GM21825 (cell line): ENCODE measurements around the gene ACADVL.

ENCODE experiments used
- ATAC-seq: cut with Tn5 transposase; IDR thresholded peaks from one replicate; pipeline ENCODE4 v1.9.1; 2021; ENCODE audit warnings: mild to moderate bottlenecking, moderate library complexity; ENCODE audit not compliant: unreplicated experiment

ACADVL gene

DNA sequence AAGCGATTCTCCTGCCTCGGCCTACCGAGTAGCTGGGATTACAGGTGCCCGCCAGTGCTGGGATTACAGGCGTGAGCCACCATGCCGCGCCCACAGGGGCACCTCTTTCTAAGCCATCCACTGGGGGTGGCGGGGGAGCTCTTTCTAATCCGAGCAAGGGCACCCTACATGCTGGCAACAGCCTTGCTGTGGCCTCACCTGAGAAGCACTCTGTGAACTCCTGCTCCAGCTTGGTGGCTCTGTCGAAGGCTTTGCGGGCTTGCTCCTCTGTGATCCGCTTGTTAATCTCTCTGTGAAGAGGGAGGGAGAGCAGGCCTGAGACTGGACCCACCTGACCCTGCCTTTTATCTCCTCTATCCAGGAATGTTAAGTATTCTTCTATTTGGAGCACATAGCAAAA lies 28.7 kb upstream of the ACADVL start:
- ATAC-seq = no peak

DNA sequence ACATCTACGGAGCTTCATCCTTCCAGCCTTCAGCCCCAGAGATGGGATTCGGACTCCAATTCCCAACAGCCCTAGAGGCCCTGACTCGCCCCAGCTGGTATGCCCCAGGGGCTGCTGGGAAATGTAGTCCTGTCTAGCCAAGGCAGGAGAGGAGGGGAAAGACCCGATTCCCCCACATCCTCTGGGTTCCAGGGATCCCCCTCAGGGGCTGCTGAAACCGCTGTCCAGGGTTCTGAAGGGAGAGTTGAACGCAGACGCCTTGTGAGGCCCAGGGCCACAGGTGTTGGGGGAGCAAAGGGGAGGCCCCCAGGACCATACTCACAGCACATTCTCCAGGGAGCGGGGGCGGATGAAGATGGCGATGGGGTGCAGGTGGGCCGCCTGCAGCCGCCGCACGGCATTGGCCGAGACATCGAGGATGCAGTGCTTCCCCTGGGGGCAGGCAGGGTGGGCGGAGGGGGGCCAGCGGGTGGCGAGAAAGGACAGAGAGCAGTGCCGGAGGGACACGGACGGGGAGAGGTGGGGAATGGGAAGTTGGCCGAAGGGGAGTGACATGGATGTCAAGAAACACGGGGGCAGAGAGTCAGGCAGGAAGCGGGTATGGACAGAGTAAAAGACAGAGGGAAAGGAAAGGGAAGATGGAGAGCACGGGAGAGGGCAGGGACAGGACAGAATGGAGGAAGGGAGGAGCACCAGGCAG lies 28.0 kb upstream of the ACADVL start:
- no peak for ATAC-seq

DNA sequence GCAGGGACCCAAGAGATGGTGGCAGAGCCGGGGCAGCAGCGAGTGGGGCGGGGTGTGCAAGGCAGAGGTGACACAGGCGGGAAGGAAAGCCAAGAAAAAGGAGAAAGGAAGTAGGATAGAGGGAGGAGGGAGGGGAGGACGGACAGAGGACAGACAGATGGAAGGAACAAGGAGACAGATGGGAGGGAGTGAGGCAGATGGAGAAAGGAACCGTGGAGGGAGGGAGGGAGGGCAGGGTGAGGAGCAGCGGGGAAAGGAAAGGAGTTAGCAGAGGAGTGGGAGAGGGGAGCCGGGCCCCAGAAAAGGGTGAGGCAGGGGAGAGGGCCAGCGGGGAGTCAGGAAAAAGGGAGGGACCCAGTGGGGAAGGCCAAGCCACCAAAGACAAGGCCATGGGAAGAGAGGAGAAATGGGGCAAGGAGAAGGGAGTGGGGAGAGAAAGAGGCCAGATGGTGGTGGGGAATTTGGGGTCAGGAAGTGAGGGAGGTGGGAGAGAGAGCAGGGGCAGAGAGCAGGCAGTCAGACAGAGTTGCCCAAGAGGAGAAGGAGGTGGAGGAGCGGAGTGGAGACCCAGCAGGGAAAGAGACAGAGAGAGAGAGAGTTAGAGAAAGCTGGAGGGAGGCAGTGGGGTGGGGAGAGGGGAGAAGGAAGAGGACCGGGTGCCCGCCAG lies 27.3 kb upstream of the ACADVL start:
- no peak for ATAC-seq

DNA sequence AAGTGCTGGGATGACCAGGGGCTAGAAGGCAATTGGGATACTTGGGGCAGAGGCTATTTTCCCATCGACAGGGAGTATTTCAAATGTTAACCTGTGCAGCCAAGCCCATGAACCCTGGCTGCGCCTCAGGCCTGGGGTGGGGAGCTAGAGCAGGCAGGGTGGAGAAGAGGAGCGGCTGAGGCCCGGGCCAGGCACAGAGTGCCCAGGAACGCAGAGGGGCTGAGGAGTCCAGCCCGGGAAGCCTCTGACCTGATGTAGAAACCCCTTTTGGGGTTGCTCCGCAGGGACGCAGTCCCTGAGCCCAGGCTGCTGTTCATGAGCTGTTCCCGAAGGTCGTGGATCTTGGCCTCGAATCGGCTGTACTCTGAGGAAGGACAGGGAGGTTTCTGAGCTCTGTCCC lies 23.8 kb upstream of the ACADVL start:
- no peak for ATAC-seq

DNA sequence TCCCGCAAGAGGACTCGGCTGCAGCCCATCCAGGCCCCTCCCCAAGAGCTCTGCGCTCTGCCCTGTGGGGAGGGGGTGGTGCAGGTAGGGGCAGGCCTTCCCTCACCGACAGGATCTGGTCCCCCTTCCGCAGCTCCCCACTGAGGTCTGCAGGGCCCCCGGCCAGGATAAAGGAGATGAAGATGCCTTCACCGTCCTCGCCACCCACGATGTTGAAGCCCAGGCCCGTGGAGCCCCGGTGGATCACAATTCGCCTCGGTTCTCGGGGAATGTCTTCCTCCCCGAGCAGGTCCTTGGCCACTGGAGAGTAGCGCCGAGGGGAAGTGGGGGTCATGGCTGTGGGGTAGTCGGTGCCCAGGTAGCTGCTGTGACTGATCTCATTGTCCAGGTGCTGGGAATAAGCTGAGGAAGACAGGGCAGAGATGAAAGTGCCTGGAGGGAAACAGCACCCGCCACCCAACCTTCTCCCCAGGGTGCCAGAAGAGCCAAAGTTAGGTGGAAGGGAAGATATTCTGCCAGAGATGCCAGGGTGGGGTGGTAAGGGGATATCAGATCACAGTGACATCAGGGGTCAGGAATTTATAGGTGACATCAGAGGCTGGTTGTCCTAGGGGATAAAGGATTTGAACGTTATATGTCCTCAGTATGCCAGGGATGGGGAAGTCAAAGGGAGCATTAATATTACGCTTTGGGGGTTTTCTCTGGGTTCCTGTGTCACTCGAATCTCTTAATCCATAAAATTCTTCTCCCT lies 22.9 kb upstream of the ACADVL start:
- no peak for ATAC-seq

DNA sequence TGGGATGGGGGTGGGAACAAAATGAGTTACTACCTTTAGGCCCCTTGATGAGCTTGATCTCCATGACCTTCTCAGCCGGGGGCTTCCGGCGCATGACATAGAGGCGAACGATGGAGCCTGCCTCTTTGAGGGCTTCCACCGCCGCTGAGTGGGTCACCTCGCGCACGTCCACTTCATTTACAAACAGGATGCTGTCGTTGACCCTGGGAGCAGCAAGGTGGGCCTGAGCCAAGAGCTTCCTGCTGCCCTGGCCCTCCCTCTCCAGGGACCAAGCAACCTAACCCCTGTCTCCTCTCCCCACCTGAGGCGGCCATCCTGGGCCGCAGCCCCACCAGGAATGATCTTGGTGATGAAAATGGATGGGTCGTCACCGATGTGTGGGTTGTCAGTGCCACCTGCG lies 16.3 kb upstream of the ACADVL start:
- ATAC-seq = no peak

DNA sequence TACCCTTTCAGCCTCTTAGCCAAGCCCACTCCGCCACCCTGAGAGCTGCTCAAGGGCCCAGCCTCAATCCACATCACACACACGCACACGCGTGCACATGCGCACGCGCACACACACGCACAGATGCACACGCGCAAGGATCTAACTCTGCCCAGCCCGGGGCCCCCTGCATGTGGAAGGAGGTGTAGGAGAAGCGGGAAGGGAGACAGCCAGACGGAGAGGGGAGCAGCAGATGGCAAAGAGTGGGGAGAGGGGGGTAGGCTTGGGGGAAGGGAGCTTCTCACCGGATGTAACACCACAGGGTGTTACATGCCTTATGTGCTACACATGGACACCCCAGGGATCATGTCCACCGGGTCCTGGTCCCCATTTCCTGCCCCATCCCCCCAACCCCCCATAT lies 15.4 kb upstream of the ACADVL start:
- no peak for ATAC-seq

DNA sequence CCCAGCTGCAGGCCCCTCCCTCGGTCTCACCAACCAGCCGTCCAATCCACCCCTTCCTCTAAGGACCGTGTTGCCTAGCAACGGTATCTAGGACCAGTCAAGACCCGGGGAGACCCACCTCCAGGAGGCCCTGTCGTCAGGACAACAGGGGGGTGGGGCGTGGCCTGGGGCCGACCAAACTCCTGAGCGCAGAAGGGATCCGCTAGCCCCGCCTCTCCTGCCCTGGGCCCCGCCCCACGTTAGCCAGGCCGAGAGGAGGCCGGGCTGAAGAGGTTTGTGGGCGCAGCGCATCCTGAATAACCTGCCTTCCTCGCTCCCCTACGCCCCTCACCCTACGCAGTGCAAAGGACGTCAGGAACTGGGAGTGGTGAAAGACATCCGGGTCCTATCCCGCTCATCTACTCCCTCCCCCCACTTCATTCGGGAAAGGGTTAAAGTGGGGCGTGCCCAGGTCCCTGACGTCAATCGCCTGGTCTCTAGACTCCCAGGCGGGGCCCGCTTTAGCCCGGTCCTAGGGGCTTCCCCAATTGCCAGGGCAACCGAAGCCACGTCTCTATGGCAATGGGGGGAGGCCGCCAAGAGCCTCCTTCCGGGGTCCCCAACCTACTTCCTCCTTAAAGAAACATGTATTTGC lies 14.8 kb upstream of the ACADVL start:
- peak; percentile 75 for ATAC-seq

DNA sequence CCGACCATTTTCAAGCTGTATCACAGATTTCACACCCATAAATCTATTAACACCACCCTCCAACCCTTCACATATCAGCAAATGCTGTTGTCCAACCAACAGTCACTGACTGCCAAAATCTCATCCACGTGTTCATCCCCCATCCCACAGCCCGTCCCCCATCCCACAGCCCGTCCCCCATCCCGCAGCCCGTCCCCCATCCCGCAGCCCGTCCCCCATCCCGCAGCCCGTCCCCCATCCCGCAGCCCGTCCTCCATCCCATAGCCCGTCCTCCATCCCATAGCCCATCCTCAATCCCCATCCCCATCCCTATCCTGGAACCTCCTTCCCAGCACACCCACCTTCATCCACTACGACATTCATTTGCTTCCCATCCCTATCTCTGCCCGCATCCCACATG lies 14.2 kb upstream of the ACADVL start:
- ATAC-seq = no peak

DNA sequence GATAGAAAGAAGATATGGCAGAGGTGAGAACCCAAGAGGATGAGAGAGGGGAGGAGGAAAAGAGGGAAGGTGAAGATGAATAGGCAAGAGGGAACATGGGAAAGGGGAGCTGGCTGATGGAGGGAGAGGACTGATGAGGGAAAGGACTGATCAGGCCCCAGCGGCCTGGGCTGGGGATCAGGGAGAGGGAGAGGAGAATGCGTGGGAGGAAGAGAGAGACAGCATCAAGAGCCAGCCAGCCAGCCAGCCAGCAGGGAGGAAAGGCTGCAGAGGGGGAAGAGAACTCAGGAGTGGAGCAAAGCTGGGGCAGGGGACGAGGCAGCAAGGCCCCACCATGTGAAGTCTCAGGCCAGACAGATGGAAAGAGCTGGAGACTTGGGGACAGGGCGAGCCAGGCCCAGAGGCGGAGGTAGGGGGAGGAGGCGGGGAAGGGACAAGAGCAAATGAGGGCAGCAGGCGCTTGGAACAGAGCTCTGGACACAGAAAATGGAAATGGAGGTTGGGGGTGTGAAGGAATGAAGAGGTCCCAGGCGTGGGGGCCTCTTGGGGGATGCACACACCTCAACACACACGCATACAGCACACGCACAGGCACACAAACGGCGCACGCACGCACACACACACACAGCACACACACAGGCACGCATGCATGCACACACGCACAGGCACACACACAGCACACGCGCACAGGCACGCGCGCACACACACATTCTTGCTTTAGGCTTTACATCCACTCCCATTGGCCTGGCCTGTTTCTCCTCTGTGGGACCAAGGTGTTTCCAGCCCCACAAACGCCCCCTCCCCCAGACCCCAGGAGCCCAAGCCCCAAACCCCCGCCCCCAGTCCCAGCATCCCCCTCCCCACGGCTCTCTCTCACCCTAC lies 12.4 kb upstream of the ACADVL start:
- ATAC-seq = no peak

DNA sequence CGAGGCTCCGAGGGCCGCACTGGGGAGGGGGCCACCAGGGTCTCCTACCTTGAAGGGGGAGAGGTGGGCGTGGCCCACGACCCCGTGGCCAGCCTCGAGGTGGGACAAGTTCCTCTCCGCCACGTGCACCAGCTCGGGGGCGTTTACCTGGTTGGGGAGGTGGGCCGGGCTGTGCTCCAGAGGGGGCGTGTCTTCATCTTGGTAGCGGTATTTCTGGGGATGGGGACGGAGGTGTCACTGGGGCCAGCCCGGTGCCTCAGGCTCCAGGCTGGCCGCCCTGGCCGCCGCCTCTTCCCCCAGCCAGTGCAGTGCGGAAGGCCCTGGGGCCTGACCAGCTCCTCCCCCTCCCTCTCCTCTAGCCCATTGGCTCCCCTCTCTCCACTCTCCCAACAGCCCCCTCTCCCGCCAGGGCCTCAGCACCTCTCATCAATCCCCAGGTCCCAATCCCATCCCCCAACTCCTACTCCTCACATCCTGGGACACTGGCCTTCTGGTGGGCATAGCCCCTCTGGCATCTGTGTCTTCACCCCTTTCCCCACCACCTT lies 11.6 kb upstream of the ACADVL start:
- ATAC-seq = no peak

DNA sequence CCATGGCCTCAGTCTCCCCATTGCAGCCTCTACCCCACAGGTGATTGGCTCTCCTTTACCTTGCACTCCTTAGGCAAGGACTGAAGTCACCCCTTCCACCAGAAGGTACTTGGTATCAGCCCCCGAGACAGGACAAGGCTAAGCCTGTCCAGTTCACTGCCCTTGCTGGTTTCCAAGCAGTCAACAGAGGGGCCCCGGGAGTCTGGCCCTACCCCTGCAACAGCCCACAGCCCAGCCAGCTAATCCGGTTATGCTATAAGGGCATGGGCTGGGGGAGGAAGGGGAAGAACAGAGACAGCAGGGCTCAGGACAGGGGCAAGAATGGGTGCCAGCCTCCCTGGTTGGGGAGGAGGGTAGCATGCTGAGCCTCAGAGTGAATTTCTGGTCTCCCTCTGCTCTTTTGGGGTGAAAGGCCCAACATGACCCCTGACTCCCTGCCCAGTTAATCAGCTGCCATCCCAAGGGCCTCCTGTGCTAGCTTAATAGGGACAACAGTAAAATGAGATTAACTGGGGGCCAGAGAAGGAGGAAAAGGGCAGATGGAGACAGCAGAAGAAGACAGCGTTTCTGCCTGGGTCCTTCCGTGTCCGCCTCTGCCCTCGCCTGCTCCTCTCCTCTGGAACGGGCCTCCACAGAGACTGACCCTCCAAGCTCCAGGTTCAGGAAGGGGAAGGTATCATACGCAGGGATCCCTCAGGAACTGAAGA lies 10.8 kb upstream of the ACADVL start:
- no peak for ATAC-seq

DNA sequence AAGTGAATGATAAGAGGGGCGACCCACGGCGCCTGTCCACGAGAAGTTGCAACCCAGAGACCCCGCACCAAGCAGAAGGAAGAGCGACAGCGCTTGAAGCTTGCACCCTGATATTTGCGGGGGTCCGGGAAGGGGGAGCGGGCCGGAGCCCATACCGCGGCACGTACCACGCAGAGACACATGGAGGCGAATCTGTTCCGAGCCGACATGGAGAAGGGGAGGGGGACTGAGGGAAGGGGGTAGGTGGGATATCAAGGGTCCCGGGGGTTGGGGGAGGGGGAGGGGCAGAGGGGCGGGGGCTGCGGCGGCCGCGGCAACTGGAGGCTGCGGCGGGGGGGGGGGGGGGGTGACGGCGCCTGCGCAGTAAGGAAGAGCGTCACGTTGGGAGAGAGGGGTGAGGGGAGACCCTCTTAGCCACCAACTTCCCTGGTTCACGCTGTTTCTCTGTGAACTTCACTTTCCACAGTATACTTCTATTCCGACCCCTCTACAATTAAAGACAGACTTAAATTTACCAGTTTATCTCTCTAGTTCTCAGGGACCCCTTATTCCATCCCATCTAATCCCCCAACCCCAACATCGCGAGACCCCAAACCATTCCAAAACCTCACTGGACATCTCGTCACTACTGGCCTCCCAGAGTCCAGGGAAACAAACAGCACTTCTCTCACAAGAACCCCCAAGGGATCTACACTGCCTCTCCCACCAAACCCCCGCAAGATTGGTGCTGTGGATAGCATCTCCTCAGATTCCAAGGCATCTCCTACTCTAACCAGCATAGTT lies 8.1 kb upstream of the ACADVL start:
- no peak for ATAC-seq

DNA sequence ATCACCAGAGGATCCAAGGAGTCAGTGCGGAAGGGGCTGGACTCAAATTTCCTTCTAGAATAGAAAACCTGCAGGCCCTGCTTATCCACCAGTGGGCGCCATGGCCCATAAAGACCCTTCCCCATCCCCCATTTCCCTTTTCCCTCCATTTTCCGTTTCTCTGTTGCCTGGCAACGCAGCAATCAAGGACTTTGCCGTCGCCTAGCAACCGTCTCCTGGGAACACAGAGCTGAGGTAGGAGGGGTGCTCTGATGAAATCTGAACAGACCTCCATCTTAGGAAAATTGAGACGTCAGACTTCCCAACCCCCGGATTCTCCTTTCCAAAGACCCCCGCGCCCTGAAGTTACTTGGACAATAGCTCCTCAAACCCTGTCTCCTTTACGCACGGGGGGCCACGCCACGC lies 5.8 kb upstream of the ACADVL start:
- no peak for ATAC-seq

DNA sequence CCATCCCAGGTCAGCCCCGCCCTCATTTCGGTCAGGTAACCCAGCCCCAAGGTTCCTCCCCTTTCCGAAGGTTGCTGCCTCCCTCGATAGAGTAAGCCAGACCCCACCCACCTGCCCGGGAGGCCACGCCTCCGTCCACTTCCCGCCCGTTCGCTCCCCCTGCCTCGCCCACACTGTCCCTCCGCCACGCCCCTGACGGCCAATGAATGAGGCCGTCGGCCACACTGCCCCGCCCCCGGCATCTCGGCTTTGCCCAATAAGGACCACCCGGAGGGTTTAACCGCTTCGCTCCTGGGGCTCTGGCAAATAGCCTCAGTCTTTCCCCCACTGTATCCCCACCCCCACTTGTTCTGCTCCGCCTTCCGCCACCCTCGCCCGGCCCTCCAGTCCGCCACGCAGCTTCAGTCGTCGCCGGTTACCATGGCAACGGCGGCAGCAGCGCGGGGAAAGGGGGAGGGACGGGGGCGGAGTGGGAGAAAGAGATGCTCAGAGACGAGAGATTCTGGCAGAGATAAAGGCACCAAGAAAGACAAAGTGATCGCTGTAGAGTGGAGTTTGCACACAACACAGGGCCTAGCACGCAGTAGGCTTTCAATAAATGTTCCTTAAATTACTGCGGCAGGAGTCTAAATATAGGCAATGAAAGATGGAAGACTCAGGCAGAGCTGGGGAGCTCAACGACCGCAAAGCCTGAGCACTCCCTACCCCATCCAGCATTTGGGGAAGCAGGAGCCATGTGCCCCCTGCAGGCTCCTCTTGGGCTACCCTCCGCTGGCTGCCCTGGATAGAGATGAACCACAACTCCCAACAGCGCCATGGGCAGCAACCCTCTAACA lies 5.2 kb upstream of the ACADVL start:
- ATAC-seq = peak; percentile 74

DNA sequence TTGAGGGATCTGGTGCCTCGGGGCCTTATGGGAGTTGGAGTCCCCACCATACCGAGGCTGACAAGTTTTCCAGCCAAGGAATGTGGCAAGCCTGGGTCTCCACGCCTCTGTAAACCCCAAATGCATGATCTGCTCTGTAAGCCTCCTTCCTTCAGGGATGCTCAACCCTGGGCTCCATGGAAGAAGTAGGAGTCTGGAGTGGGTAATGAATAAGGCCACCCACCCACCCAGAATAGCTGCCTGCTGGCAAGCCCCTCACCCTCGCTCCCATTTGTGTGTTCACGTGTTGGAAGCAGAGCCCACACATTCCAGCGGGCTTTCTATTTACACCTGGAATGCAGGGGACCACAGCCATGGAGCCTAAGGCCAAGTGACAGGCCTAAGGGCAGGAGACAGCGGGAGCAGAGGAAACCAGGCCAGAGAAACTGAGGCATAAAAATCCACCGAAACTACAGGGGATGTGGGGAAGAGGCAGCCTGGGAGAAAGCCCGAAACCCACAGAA lies 4.6 kb upstream of the ACADVL start:
- ATAC-seq = no peak

DNA sequence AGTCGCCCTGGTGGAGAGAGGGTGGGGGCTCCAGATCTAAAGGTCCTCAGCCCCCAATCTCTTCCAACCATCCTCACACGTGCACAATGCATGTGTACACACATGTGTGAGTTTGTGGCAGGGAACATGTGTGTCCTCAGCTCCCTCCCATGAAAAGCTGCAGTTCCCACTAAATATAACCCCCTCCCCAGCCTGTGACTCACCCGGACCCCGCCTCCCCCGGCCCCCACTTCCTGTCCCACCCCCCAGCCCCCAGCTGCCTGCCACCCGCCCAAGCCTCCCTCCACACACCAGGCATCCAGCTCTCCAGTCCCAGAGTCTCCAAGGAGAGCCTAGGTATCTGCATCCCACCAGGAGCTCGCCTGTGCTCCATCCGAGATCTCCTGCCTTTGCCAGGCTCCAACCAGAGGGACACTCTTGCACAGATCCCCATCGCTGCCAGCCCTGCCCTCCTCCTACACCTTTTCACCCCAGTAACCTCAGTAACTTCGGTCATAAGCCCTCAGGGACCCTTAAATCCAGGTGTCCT lies 4.0 kb upstream of the ACADVL start:
- no peak for ATAC-seq
